Measurements from ENCODE around the gene C4BPB.

- TF ChIP-seq, protein P1, sequence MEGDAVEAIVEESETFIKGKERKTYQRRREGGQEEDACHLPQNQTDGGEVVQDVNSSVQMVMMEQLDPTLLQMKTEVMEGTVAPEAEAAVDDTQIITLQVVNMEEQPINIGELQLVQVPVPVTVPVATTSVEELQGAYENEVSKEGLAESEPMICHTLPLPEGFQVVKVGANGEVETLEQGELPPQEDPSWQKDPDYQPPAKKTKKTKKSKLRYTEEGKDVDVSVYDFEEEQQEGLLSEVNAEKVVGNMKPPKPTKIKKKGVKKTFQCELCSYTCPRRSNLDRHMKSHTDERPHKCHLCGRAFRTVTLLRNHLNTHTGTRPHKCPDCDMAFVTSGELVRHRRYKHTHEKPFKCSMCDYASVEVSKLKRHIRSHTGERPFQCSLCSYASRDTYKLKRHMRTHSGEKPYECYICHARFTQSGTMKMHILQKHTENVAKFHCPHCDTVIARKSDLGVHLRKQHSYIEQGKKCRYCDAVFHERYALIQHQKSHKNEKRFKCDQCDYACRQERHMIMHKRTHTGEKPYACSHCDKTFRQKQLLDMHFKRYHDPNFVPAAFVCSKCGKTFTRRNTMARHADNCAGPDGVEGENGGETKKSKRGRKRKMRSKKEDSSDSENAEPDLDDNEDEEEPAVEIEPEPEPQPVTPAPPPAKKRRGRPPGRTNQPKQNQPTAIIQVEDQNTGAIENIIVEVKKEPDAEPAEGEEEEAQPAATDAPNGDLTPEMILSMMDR (conservative IDR thresholded peaks at IDR 0.05; ENCODE audit: low read length) = no peak
- TF ChIP-seq EZH2phosphoT487 (IDR thresholded peaks at IDR 0.05; ENCODE audit: borderline replicate concordance, low read depth, low read length) = no peak
Observed at GRCh38 chr1:207145401-207146058, 56.9 kb downstream of the C4BPB start.

Data from OCI-LY7 (cell line).